Measurements from ENCODE around the gene THSD4. TPM values are rescaled to one million over a fixed set of nuclear protein-coding genes. Genes with fewer than 3 reads are reported as not detected.

Gene THSD4
- total RNA-seq, 2 donors from 2014 or later, result 71.2 to 150 TPM

DNA sequence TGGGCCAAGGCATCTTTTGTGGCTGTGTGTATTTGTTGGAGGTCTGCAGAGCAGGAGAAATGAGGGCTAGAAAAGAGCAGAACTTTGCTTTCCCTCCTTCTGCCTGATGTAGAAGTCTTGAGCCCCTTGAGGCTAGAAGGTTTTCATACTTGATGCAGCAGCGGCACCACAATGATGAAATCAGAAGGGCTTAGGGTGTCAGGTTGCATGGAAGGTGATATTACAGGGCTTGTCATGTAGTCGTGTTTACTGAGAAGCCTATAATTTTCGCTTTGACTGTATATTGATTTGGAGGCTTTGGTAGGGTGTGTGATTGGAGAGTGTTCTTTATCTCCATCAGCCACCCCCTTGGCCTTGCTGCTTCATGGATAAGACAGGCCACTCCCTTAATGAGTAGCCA lies 339.8 kb downstream of the THSD4 start:
- Histone ChIP-seq H3K27ac (no peak overlapping the region), H3K9me3 (no peaks in the 10 kb centered on the region), H3K36me3 (no peaks in the 10 kb centered on the region), H3K4me3 (no peak overlapping the region), H3K4me1 (ENCODE audit: control insufficient read depth in 1 of 2, low read depth in 2 of 2) (peaks cover 0 to 8% of the 10 kb centered on the region in 2 donors), H3K27me3 (replicated peaks; ENCODE audit: insufficient read depth) (no peaks in the 10 kb centered on the region)
- ATAC-seq (ENCODE audit: insufficient number of reproducible peaks, low FRiP score, low read depth) (no peak), DNase-seq (ENCODE audit: low spot score) (no peak)
- TF ChIP-seq, protein P1, sequence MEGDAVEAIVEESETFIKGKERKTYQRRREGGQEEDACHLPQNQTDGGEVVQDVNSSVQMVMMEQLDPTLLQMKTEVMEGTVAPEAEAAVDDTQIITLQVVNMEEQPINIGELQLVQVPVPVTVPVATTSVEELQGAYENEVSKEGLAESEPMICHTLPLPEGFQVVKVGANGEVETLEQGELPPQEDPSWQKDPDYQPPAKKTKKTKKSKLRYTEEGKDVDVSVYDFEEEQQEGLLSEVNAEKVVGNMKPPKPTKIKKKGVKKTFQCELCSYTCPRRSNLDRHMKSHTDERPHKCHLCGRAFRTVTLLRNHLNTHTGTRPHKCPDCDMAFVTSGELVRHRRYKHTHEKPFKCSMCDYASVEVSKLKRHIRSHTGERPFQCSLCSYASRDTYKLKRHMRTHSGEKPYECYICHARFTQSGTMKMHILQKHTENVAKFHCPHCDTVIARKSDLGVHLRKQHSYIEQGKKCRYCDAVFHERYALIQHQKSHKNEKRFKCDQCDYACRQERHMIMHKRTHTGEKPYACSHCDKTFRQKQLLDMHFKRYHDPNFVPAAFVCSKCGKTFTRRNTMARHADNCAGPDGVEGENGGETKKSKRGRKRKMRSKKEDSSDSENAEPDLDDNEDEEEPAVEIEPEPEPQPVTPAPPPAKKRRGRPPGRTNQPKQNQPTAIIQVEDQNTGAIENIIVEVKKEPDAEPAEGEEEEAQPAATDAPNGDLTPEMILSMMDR (IDR thresholded peaks at IDR 0.05), result no peak

DNA sequence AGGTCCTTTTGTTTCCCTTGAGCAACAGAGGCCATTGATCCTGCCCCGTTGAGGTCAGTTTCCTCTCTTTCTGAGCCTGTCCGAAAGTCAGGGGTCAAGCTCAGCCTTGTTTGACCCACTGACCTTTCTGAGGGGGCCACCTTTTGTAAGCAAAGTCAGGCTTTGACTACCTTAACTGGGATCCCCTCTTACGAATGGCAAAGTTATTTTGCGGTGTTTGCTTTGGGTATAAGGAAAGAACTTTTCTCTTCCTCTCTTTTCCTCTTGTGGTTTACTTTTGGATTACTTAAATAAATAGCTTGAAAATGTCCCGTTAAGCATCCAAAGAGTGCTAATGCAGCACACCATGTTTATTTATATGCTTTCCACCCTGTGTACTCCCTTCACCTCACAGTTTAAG lies 340.6 kb downstream of the THSD4 start:
- TF ChIP-seq, protein P1 (IDR thresholded peaks at IDR 0.05), result no peak

DNA sequence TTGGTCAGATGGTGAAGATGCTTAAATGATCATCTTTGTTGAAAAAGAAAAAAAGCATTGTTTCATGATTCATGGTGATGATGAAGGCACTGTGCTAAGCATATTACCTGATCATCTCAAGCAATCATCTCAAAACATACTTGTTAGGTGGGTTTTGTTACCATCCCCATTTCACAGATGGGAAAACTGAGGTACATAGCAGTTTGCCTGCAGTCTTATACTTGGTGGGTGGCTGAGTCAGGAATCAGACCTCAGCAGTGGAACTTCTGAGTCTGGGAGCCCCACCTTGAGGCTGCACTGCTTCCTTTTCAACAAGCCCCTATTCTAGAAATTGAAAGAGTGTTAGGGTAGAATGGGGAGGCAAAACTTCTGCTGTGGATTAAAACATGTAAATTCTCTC lies 341.1 kb downstream of the THSD4 start:
- no peak overlapping the region for H3K27ac ChIP-seq
- no peak for DNase-seq (ENCODE audit: low spot score)
- no peaks in the 10 kb centered on the region for H3K27me3 ChIP-seq (replicated peaks; ENCODE audit: insufficient read depth)
- H3K4me3 ChIP-seq, result no peak overlapping the region
- TF ChIP-seq, protein P1 (IDR thresholded peaks at IDR 0.05), result no peak
- H3K4me1 ChIP-seq (ENCODE audit: control insufficient read depth in 1 of 2, low read depth in 2 of 2), result peaks cover 0 to 8% of the 10 kb centered on the region in 2 donors
- no peaks in the 10 kb centered on the region for H3K9me3 ChIP-seq
- ATAC-seq (ENCODE audit: insufficient number of reproducible peaks, low FRiP score, low read depth), result no peak
- no peaks in the 10 kb centered on the region for H3K36me3 ChIP-seq

More for the DNA sequence above, 340.6 kb downstream of the THSD4 start:
- Histone ChIP-seq H3K4me3 (no peak overlapping the region), H3K36me3 (no peaks in the 10 kb centered on the region), H3K27me3 (replicated peaks; ENCODE audit: insufficient read depth) (no peaks in the 10 kb centered on the region), H3K27ac (no peak overlapping the region), H3K9me3 (no peaks in the 10 kb centered on the region), H3K4me1 (ENCODE audit: control insufficient read depth in 1 of 2, low read depth in 2 of 2) (peaks cover 0 to 8% of the 10 kb centered on the region in 2 donors)
- ATAC-seq (ENCODE audit: insufficient number of reproducible peaks, low FRiP score, low read depth), result no peak
- no peak for DNase-seq (ENCODE audit: low spot score)

DNA sequence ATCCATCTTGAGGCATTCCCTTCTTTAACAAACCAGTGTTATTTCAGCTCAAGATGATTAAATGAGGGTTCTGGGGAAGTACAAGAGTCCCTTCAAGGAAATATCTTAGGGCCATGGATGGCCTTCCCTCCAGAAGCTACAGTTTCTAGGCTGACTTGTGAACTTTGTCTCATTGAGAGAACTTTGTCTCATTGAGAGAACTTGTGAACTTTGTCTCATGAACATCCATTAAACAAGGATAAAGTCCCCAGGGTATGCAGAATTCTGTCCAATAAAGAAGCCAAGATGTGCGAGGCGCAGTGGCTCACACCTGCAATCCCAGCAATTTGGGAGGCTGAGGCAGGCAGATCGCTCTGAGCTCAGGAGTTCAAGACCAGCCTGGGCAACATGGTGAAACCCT lies 341.5 kb downstream of the THSD4 start:
- Histone ChIP-seq H3K36me3 (no peaks in the 10 kb centered on the region), H3K9me3 (no peaks in the 10 kb centered on the region), H3K27me3 (replicated peaks; ENCODE audit: insufficient read depth) (no peaks in the 10 kb centered on the region), H3K4me1 (ENCODE audit: control insufficient read depth in 1 of 2, low read depth in 2 of 2) (peaks cover 0 to 13% of the 10 kb centered on the region in 2 donors), H3K27ac (no peak overlapping the region), H3K4me3 (no peak overlapping the region)
- TF ChIP-seq, protein P1 (IDR thresholded peaks at IDR 0.05), result no peak
- ATAC-seq (ENCODE audit: insufficient number of reproducible peaks, low FRiP score, low read depth) (no peak), DNase-seq (ENCODE audit: low spot score) (no peak)

DNA sequence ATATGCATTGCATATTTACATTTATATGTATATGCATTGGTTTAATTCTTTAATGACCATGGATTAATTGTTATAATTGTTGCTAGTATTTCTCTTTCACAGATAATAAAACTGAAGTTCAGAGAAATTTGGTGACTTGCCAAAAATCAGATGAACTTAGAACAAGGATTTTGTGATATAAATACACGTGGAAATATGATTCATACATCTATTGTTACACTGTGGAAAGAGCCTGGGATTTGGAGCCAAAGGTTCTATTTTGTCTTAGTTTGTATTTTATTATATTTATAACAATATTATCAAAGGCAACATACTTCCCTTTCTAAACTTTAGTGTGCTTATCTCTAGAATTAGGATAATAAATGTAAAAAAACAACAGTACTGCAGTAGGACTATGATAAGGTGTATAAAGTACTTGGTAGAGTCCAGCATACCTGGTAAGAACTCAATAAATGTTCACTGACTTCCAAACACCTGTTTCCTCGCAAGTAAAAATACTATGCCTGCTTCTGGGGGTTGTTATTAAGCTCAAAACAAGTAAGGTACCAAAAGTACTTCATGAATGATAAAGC lies 342.9 kb downstream of the THSD4 start:
- Histone ChIP-seq H3K4me1 (ENCODE audit: control insufficient read depth in 1 of 2, low read depth in 2 of 2) (peaks cover 0 to 18% of the 10 kb centered on the region in 2 donors), H3K27ac (no peak overlapping the region), H3K4me3 (no peak overlapping the region), H3K9me3 (no peaks in the 10 kb centered on the region), H3K27me3 (replicated peaks; ENCODE audit: insufficient read depth) (no peaks in the 10 kb centered on the region), H3K36me3 (no peaks in the 10 kb centered on the region)
- no peak for DNase-seq (ENCODE audit: low spot score)
- TF ChIP-seq, protein P1 (IDR thresholded peaks at IDR 0.05), result no peak
- ATAC-seq (ENCODE audit: insufficient number of reproducible peaks, low FRiP score, low read depth), result no peak

Data from thoracic aorta (tissue), 2 donors.